Measurements from ENCODE around the gene CEACAM4. TPM values are rescaled to one million over a fixed set of nuclear protein-coding genes. Genes with fewer than 3 reads are reported as not detected.

Gene CEACAM4
- total and polyA plus RNA-seq, 2 of the 8 experiments (the other 6 are each of a cell fraction or from before 2014, with no cell fraction given): not detected

- no peak for TF ChIP-seq EGR1 (IDR thresholded peaks at IDR 0.05; ENCODE audit: borderline replicate concordance, low read depth, low read length)
- no peak for TF ChIP-seq TAF1 (IDR thresholded peaks at IDR 0.05; ENCODE audit: low read depth, low read length)
- no peak for TF ChIP-seq GABPA (IDR thresholded peaks at IDR 0.05; ENCODE audit: borderline replicate concordance, insufficient read depth, low read length)
- TF ChIP-seq ZNF274 (IDR thresholded peaks at IDR 0.05; ENCODE audit: borderline replicate concordance, extremely low read depth, low read length): no peak
Observed at GRCh38 chr19:41617941-41618730, 8.7 kb downstream of the CEACAM4 start (continued).
